Activated T-helper 1 cell treated with Interleukin-2 at 50 U/mL for 16 hours (primary cell): ENCODE measurements around the gene DCDC2C.

ENCODE experiments used
- DNase-seq: peaks from one replicate; pipeline ENCODE4 v3.0.0-alpha.2; 2020; ENCODE audit warnings: low read depth

The DCDC2C gene

DNA sequence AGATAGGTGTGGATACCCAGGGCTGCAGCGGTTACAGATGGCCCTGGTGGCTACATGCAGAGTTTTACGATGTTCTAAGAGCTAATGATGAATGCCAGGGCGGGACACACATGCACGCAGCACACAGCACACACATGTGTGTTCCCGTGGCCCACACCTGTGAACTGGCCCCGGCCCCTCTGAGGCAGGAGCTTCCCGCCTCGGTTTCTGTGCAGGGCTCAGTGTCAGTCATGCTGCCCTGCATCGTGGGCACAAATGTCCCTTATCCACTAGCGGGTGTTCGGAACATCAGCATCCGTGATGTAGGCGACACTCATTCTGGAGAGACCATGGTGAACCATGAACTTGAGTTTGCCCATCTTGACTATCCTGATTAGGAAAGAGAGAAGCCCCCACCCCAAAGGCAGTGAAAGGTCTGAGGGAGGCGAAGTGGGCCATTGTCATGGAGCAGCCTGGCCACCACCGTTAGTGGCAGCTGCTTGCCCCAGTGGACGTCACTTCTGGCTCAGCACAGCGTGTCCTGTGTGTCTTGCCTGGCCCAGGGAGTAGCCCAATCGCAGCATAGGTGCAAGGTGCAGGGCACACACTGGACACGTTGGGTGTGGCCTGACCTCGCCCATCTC is 43.8 kb downstream of the DCDC2C start:
- no peak for DNase-seq

- DNase-seq: no peak
These were observed 44.5 kb downstream of the DCDC2C start for GRCh38 chr2:3747826-3748225.

DNA sequence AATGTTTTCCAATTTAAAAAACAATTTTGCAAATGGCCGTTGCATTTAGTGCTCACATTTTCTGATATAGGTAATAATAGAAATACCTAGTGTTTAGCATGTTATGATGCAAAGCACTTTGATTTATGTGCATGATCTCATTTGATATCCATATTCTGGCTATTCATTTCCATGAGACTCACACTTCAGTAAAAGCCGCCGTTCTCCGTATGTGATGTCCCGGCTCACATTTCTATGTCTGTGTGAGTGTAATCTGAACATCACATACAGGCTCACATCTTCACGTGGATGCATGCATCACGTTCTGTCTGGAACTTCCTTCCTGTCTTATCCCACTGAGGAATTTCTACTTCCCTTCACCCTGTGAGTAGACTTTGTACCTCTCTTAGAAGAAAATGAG is 45.8 kb downstream of the DCDC2C start:
- DNase-seq: no peak

DNA sequence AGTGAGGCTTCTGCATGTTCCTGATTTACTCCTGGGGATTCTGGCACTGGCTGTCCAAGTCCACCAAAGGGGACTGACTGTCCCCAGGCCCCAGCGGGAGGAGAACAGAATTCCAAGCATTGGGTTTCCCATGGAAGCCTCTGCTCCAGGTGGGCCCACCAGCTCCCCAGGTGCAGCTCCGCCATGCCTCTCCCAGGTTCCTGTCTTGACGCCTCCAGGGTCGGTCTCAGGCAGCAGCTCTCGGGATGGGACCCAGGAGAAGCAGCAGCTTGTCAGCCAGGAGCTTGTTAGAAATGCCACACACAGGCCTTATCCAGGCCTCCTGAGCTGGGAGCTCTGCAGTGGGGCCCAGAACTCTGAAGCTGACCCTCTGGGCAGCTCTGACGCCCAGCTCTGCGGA is 47.9 kb downstream of the DCDC2C start:
- DNase-seq: no peak

DNA sequence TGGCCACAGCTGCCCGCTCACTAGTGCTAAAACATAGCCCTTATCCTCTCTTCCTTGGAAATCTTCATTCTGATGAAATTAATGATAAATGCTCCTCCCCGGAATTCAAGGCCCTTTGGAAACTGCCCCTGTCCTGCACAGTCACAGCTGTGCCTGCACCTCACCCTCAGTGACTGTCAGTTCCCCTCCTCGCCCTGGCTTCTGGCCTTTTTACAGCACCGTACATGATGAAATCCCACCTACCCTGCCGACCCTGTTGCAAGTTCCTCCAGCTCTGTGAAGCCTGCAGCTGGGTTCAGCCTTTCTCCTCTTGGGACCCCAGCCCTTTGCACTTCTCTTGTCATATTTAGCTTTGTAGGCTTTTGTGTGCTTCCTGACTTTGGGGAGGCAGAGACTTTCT is 48.4 kb downstream of the DCDC2C start:
- no peak for DNase-seq

- DNase-seq: no peak
These were observed 49.0 kb downstream of the DCDC2C start for GRCh38 chr2:3752376-3752775.

DNA sequence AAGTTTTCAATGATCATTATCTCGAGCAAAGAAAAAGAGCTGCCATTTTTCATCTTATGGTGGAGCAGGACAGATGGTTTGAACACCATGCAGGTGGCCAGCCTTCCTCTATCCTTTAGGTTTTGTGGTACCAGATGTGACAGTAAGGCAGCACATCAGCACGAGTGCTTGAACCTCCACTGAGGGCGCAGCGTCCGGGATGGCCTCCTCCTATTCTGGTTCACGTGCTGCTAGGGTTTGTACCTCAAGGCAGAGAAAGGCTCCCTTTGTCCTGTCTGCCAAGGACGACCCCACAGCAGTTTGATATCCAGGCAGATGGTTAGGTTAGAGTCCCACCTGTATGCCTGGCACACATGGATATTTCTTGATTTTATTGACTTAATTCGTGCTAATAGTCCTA is 50.2 kb downstream of the DCDC2C start:
- no peak for DNase-seq

- no peak for DNase-seq
These were observed 50.9 kb downstream of the DCDC2C start for GRCh38 chr2:3754280-3754679.

- DNase-seq: no peak
These were observed 51.4 kb downstream of the DCDC2C start for GRCh38 chr2:3754795-3755194.

GRCh38 chr2:3755277-3755676 is 51.9 kb downstream of the DCDC2C start:
- no peak for DNase-seq

- no peak for DNase-seq
These were observed 52.9 kb downstream of the DCDC2C start for GRCh38 chr2:3756306-3756705.

GRCh38 chr2:3758906-3759305 is 55.5 kb downstream of the DCDC2C start:
- no peak for DNase-seq

GRCh38 chr2:3759331-3759730 is 56.0 kb downstream of the DCDC2C start:
- no peak for DNase-seq

GRCh38 chr2:3759761-3760160 is 56.4 kb downstream of the DCDC2C start:
- DNase-seq: no peak

DNA sequence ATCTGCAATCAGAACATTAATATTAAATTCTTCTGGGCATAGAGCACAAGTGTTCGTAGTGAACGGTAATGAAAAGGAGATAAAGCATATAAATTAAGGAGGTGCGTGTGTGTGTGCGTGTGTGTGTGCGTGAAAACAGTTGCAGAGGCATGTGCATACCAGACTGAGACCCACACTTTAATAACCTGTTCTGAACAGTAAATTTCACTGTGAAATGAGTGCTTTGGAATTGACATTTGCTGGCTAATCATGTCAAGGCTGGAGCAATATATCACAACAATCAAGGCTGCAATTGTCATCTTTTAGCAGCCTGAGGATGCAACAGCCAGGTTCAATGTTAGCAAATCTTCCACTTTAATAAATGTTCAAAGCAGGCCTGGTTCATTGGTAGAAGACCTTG is 57.9 kb downstream of the DCDC2C start:
- DNase-seq: no peak

- no peak for DNase-seq
These were observed 59.5 kb downstream of the DCDC2C start for GRCh38 chr2:3762771-3763447.

- no peak for DNase-seq
These were observed 63.4 kb downstream of the DCDC2C start for GRCh38 chr2:3766824-3767223.

DNA sequence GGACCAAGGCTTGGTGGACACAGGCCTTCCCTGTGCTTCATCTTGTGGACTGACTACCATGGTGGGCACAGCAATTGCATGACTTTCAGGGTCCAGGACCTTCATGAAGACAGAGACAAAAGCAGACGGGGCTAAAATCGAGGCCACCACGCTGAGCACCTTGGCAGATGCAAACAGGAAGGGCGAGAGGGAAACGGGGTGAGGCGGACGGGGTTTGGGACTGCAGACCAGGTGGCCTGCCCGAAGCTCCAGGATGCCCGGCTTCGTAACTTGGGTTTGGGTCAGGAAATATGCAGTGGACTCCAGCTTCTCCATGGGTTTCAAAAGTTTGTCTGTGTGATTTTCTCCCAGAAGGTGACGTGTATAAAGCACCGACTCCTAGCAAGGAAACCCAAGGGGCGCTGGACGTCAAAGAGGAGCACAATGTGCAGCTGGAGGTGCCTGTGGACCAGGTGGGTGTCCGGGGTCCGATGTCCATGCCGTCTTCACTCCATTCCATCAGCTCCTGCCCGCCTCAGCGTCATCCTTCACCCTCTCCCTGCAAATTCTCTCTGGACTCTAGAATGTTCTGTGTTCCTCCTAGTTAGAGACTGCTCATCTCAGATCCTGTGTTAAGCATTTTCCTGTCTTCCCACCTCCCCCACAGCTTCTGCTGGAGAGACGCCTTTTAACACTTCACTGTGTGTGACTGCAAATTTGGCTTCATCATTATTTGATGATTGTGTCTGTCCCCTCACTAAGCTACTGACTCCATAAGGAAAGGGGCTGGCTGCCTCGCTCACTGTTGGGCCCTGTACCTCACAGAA is 65.8 kb downstream of the DCDC2C start:
- no peak for DNase-seq

DNA sequence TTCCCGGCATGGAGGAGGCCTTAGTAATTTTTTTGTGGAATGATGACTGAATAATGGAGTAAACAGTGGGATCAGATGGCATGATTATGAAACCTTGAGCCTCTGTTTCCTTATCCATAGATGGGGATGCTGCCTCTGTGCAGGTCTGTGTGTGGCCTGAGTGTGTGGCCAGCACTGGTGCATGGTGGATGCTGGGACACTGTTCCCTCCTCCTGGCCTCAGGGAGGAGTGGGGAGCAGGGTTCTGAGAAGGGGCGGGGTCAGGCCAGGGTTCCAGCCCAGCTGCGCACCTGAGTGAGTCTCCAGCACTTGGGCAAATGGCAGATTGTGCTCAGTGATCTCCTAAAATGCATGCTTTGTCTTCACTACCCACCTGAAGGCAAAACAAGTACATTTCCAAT is 66.4 kb downstream of the DCDC2C start:
- DNase-seq: no peak

DNA sequence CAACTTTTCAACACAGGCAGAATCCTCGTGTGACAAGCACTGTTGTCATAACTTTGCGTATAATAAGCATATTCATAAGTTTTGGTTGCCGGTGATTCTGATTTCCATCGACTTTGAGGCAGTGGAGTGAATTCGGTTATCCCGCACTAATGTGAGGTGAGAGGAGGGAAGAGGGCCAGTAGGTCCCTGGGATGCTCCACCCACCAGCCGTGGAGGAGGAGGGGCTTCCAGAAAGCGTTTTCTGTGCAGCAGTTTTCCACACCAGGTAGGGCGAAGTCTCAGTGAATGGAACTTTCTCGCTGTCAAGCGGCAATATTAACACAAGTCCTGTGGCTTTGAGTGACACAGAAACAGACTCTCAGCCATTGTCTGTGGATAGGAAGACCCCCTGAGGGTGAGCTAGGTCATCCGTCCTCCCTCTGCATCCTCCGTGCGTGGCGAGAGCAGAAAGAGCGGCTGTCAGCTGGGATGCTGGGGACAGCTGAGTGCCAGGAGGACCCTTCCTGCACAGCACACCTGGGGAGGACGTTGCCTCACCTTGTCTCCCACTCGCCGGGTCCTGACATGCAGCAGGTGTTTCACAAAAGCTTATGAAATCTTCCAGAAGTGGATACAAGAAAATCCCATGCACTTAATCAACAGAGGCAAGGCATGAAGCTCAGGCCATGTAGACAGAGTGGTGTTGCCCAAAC is 67.5 kb downstream of the DCDC2C start:
- DNase-seq: no peak

DNA sequence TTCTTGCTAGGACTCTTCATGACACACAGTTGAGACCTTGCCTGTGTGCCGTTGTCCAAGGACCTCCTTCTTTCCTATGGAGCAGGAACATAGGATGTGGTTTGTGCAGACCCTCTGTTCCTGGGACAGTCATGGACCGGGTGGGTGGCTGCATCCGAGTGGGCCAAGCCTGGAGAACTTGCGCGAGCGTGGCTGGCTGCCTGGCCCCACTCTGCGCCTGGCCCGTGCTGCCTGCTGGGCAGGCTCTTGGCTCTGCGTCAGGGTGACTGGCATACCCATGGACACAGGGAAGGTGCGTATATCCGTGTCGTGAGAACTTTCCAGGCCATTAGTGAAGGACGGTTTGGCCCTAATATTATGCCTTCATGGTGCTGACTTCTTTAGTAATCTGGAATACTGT is 68.2 kb downstream of the DCDC2C start:
- DNase-seq: no peak

- no peak for DNase-seq
These were observed 71.0 kb downstream of the DCDC2C start for GRCh38 chr2:3774336-3774735.

- DNase-seq: no peak
These were observed 72.9 kb downstream of the DCDC2C start for GRCh38 chr2:3776311-3776710.
